Tibial nerve (tissue), 4 donors: ENCODE measurements around the gene TRPM8. TPM values are rescaled to one million over a fixed set of nuclear protein-coding genes. Genes with fewer than 3 reads are reported as not detected.

ENCODE experiments used
- total RNA-seq, 4 donors: library from RNA; depleted of rRNA; stranded (reverse); fragments of >200 nt; gene quantifications; one replicate each; pipeline ENCODE4 v1.1.0, GENCODE V29; 2016

TRPM8 gene
- total RNA-seq, 4 donors from 2014 or later, result not detected

Other genes starting within 250 kb of the TRPM8 start
- gene UGT1A9, start 245.5 kb upstream of the TRPM8 start, total RNA-seq, result not detected
- gene UGT1A7, start 235.5 kb upstream of the TRPM8 start, total RNA-seq, result not detected
- under 1 TPM in 1 of 4 donors, not detected in 3; 0.39 TPM for gene UGT1A6, start 224.5 kb upstream of the TRPM8 start, total RNA-seq
- gene UGT1A5, start 204.5 kb upstream of the TRPM8 start, total RNA-seq, result not detected
- gene UGT1A4, start 198.6 kb upstream of the TRPM8 start, total RNA-seq, result not detected
- not detected for gene UGT1A3, start 188.3 kb upstream of the TRPM8 start, total RNA-seq
- gene UGT1A1, start 157.1 kb upstream of the TRPM8 start, total RNA-seq, result not detected
- gene MROH2A, start 139.0 kb upstream of the TRPM8 start, total RNA-seq, result not detected
- under 1 TPM in 2 of 4 donors, not detected in 2; 0.22 to 0.60 TPM for gene HJURP, start 62.8 kb upstream of the TRPM8 start, total RNA-seq
- not detected for gene SPP2, start 133.3 kb downstream of the TRPM8 start, total RNA-seq